Measurements from ENCODE around the gene CAMTA1. TPM values are rescaled to one million over a fixed set of nuclear protein-coding genes. Genes with fewer than 3 reads are reported as not detected.

The CAMTA1 gene
- total RNA-seq, 1 experiment from 2014 or later: 50.3 TPM

DNA sequence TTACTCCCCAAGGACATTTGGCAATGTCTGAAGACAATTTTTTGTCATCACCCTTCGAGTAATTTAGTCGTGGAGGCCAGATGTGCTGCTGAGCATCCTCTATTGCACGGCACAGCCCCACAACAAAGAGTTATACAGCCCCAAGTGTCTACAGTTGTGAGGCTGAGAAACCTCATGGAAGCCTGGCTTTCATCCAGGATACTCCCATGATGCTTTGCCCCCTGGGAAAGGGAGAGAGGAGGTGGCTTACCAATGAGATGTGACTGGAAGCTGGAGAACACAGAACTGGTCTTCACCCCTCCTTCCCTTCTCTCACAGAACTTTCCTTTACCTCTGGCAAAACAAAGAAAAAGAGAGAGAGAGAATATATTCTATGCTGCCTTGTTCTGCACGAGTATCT is 834.9 kb downstream of the CAMTA1 start:
- no peak overlapping the region for H3K27ac Mint-ChIP-seq (ENCODE audit: unreplicated experiment)
- H3K27me3 Mint-ChIP-seq (ENCODE audit: unreplicated experiment): peaks cover 92% of the 10 kb centered on the region
- CTCF ChIA-PET: no interaction called here

DNA sequence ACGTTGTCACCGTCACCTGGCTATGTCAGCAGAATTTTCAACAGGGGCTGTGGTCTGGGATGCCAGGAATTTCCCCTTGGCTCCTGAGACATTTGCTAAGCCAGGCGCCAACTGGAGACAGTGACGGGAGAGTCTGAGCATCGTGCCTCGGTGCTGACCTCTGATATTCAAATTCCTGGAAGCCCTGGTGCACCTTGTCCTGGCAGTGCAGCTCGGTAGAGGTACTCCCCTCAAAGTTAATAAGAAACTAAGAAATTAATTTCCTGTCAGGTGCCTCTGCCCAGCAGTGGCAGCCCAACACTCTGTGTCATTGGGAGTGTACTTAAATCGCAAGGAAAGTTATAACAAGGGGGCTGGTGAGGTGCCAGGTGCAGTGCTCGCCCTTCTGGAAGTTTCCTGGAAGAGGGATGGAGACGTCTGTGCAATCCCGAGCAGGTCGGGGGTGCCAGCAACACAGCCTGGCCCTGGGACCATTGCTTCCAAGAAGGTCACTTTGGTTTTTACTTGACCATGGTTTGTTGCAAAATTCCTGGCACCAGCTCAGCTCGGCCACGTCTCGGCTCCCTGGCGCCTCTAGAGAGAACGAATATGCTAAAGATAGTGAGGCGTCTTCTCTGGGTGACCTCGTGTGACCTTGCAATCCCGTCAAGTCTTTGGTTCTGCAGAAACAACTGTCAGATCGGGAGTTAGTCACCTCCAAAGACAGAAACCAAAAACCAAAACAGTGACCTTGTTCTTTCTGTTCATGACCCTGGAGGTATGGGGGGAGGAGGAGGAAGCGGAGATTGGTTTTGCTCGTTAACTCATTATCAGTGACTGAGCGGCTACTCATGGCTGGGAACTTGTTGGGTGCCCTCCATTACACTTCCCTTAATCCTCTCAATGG is 836.3 kb downstream of the CAMTA1 start:
- CTCF ChIA-PET: interaction anchor here (0.6 kb wide), 1 partner anchor 76 kb away, joined by 11 read pairs; no protein-coding TSS in a partner anchor
- BruUV-seq (replicated peaks): no TSS peak
- H3K4me3 Mint-ChIP-seq (ENCODE audit: low read depth, unreplicated experiment): no peak overlapping the region
- H3K4me1 Mint-ChIP-seq (ENCODE audit: low read depth, unreplicated experiment): peaks cover 9% of the 10 kb centered on the region
- no peak for DNase-seq
- H3K9me3 Mint-ChIP-seq (ENCODE audit: low read depth, unreplicated experiment): no peaks in the 10 kb centered on the region
- intact Hi-C loops (cut with micrococcal nuclease; ENCODE audit: unreplicated experiment): no loop called here
- peaks cover 6% of the 10 kb centered on the region for H3K36me3 Mint-ChIP-seq (ENCODE audit: insufficient read depth, unreplicated experiment)
- TF ChIP-seq, protein P1, sequence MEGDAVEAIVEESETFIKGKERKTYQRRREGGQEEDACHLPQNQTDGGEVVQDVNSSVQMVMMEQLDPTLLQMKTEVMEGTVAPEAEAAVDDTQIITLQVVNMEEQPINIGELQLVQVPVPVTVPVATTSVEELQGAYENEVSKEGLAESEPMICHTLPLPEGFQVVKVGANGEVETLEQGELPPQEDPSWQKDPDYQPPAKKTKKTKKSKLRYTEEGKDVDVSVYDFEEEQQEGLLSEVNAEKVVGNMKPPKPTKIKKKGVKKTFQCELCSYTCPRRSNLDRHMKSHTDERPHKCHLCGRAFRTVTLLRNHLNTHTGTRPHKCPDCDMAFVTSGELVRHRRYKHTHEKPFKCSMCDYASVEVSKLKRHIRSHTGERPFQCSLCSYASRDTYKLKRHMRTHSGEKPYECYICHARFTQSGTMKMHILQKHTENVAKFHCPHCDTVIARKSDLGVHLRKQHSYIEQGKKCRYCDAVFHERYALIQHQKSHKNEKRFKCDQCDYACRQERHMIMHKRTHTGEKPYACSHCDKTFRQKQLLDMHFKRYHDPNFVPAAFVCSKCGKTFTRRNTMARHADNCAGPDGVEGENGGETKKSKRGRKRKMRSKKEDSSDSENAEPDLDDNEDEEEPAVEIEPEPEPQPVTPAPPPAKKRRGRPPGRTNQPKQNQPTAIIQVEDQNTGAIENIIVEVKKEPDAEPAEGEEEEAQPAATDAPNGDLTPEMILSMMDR (IDR thresholded peaks at IDR 0.05; ENCODE audit: unreplicated experiment): no peak
- no peak overlapping the region for H3K27ac Mint-ChIP-seq (ENCODE audit: unreplicated experiment)
- peaks cover 92% of the 10 kb centered on the region for H3K27me3 Mint-ChIP-seq (ENCODE audit: unreplicated experiment)

More for the DNA sequence above, 834.9 kb downstream of the CAMTA1 start:
- Mint-ChIP-seq H3K36me3 (ENCODE audit: insufficient read depth, unreplicated experiment) (peaks cover 6% of the 10 kb centered on the region), H3K9me3 (ENCODE audit: low read depth, unreplicated experiment) (no peaks in the 10 kb centered on the region), H3K4me3 (ENCODE audit: low read depth, unreplicated experiment) (no peak overlapping the region), H3K4me1 (ENCODE audit: low read depth, unreplicated experiment) (peaks cover 9% of the 10 kb centered on the region)
- TF ChIP-seq, protein P1 (IDR thresholded peaks at IDR 0.05; ENCODE audit: unreplicated experiment): no peak
- no peak for DNase-seq
- intact Hi-C loops (cut with micrococcal nuclease; ENCODE audit: unreplicated experiment): no loop called here
- no TSS peak for BruUV-seq (replicated peaks)

DNA sequence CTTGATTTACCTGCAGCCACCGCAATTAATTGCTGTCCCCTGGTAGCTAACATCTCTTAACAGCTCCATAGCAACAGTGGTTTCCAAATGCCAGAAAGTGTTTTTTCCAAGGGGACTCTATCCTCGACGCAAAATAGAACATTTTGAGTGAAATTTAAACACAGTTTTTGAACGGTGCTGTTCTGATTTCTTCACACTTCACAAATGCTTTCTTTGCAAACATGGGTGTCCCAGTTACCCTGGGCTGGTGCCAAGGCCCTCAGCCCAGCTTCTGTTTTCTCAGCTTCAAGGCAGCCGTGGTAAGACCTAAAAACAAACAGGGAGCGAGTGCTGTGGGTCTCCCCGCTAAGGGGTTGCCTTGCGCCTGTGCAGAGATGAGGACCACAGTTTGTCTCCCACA is 838.6 kb downstream of the CAMTA1 start:
- peaks cover 94% of the 10 kb centered on the region for H3K27me3 Mint-ChIP-seq (ENCODE audit: unreplicated experiment)
- H3K27ac Mint-ChIP-seq (ENCODE audit: unreplicated experiment): no peak overlapping the region
- no TSS peak for BruUV-seq (replicated peaks)
- H3K9me3 Mint-ChIP-seq (ENCODE audit: low read depth, unreplicated experiment): no peaks in the 10 kb centered on the region
- no peak overlapping the region for H3K4me3 Mint-ChIP-seq (ENCODE audit: low read depth, unreplicated experiment)
- intact Hi-C loops (cut with micrococcal nuclease; ENCODE audit: unreplicated experiment): no loop called here
- peaks cover 6% of the 10 kb centered on the region for H3K36me3 Mint-ChIP-seq (ENCODE audit: insufficient read depth, unreplicated experiment)
- CTCF ChIA-PET: no interaction called here
- TF ChIP-seq, protein P1 (IDR thresholded peaks at IDR 0.05; ENCODE audit: unreplicated experiment): no peak
- peaks cover 9% of the 10 kb centered on the region for H3K4me1 Mint-ChIP-seq (ENCODE audit: low read depth, unreplicated experiment)
- no peak for DNase-seq

DNA sequence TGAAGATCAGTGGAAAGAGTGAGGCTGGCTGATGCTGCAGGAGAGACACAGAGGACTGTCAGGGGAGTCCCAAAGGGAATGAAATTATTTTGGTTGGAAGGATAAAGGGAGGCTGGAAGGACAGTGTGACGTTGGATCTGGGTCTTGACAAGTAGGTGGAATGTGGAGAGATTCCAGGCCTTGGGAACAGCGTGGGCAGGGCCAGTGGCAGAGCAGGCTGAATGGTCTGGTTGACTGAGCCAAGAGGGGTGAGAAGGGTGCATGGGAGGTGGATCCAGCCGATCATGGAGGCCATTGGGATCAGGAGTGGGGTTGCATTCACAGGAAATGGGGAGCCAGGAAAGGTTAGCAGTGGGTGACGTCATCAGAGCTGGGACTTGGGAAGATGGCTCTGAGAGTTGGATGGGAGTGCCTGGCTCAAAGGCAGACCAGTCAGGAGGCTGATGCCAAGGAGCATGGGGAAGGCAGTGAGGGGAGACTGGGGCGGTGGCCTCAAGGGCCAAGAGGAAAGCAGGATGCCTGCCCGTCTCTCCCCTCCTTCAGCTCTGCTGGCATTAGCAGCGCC is 839.6 kb downstream of the CAMTA1 start:
- Mint-ChIP-seq H3K27me3 (ENCODE audit: unreplicated experiment) (peaks cover 94% of the 10 kb centered on the region), H3K4me3 (ENCODE audit: low read depth, unreplicated experiment) (no peak overlapping the region), H3K4me1 (ENCODE audit: low read depth, unreplicated experiment) (peaks cover 9% of the 10 kb centered on the region), H3K27ac (ENCODE audit: unreplicated experiment) (no peak overlapping the region), H3K36me3 (ENCODE audit: insufficient read depth, unreplicated experiment) (peaks cover 6% of the 10 kb centered on the region), H3K9me3 (ENCODE audit: low read depth, unreplicated experiment) (no peaks in the 10 kb centered on the region)
- CTCF ChIA-PET: no interaction called here
- no TSS peak for BruUV-seq (replicated peaks)
- TF ChIP-seq, protein P1 (IDR thresholded peaks at IDR 0.05; ENCODE audit: unreplicated experiment): no peak
- intact Hi-C loops (cut with micrococcal nuclease; ENCODE audit: unreplicated experiment): no loop called here
- no peak for DNase-seq
